SH-SY5Y (cell line): Measurements from ENCODE around the gene HOXA3.

Experiments
- GATA2 ChIP-seq: IDR thresholded peaks from 2 replicates; pipeline ENCODE4 v1.6.1; 2011; ENCODE audit warnings: mild to moderate bottlenecking, low read depth, low read length
- GATA3 ChIP-seq: IDR thresholded peaks from 2 replicates; pipeline ENCODE4 v1.6.1; 2011; ENCODE audit warnings: low read depth, mild to moderate bottlenecking, low read length, moderate library complexity

- TF ChIP-seq GATA2: no peak
- TF ChIP-seq GATA3: no peak
These were observed at the start of gene HOXA3 for GRCh38 chr7:27151931-27152815.
